NOMO-1 (cell line): ENCODE data around the gene CHL1.

ENCODE experiments used
- DNase-seq, 2 experiments: peaks; one replicate each; lab custom pipeline; 2025; ENCODE audit not compliant: unreplicated experiment in 2 of 2; lab: John Stamatoyannopoulos, UW

Gene CHL1

GRCh38 chr3:458653-459310 is 262.2 kb downstream of the CHL1 start:
- no peak for DNase-seq
